Measurements from ENCODE around the gene SMIM5. TPM values are rescaled to one million over a fixed set of nuclear protein-coding genes. Genes with fewer than 3 reads are reported as not detected.

Gene SMIM5
- polyA plus RNA-seq, 1 donor (not counting 4 experiments of a cell fraction or from before 2014, with no cell fraction given): 0.24 TPM

GRCh38 chr17:75638893-75639292 is 5.7 kb downstream of the SMIM5 start:
- no peaks in the 10 kb centered on the region for H3K79me2 ChIP-seq (ENCODE audit: control insufficient read depth, insufficient read depth, low read length)
- H3K27me3 ChIP-seq (ENCODE audit: control insufficient read depth, extremely low read depth, insufficient read depth, low read length): no peaks in the 10 kb centered on the region
- H3K9ac ChIP-seq (ENCODE audit: control insufficient read depth, extremely low read depth, insufficient read depth, low read length): no peak overlapping the region
- no peak overlapping the region for H3K4me3 ChIP-seq (ENCODE audit: control insufficient read depth in 2 of 3, extremely low read depth in 1 of 3, insufficient read depth in 2 of 3, low read depth in 1 of 3, low read length in 3 of 3)
- peaks cover 29% of the 10 kb centered on the region for H3K4me1 ChIP-seq (ENCODE audit: control insufficient read depth, extremely low read depth, insufficient read depth, low read length)
- FAIRE-seq: no peak
- H4K20me1 ChIP-seq (ENCODE audit: control insufficient read depth, extremely low read depth, insufficient read depth, low read length): no peaks in the 10 kb centered on the region
- no peak overlapping the region for H2AFZ ChIP-seq (ENCODE audit: control insufficient read depth, low read length)
- no peak for TF ChIP-seq EZH2 (IDR thresholded peaks at IDR 0.05; ENCODE audit: low read length)
- TF ChIP-seq, protein P1, sequence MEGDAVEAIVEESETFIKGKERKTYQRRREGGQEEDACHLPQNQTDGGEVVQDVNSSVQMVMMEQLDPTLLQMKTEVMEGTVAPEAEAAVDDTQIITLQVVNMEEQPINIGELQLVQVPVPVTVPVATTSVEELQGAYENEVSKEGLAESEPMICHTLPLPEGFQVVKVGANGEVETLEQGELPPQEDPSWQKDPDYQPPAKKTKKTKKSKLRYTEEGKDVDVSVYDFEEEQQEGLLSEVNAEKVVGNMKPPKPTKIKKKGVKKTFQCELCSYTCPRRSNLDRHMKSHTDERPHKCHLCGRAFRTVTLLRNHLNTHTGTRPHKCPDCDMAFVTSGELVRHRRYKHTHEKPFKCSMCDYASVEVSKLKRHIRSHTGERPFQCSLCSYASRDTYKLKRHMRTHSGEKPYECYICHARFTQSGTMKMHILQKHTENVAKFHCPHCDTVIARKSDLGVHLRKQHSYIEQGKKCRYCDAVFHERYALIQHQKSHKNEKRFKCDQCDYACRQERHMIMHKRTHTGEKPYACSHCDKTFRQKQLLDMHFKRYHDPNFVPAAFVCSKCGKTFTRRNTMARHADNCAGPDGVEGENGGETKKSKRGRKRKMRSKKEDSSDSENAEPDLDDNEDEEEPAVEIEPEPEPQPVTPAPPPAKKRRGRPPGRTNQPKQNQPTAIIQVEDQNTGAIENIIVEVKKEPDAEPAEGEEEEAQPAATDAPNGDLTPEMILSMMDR (optimal IDR thresholded peaks at IDR 0.05 in 1 of 3, IDR thresholded peaks at IDR 0.05 in 1 of 3, conservative IDR thresholded peaks at IDR 0.05 in 1 of 3; ENCODE audit: extremely low read depth in 1 of 3, insufficient read depth in 2 of 3, low read length in 3 of 3): no peak
- H3K9me1 ChIP-seq (ENCODE audit: control insufficient read depth, extremely low read depth, insufficient read depth, low read length): no peaks in the 10 kb centered on the region
- no peaks in the 10 kb centered on the region for H3K9me3 ChIP-seq (ENCODE audit: control insufficient read depth, low read depth, low read length)
- H3K36me3 ChIP-seq (ENCODE audit: control insufficient read depth in 2 of 2, extremely low read depth in 1 of 2, insufficient read depth in 2 of 2, low read length in 2 of 2): peaks cover 0 to 18% of the 10 kb centered on the region in 2 experiments
- no peak overlapping the region for H3K27ac ChIP-seq (ENCODE audit: control insufficient read depth, insufficient read depth, low read length)
- no peak for DNase-seq (ENCODE audit: low read depth, low spot score)
- no peak overlapping the region for H3K4me2 ChIP-seq (ENCODE audit: control insufficient read depth, extremely low read depth, insufficient read depth, low read depth, low read length)
- dilution Hi-C loops (cut with MboI; ENCODE audit: extremely low pct_ligation_motif_present, low sequenced_read_pairs): no loop called here

DNA sequence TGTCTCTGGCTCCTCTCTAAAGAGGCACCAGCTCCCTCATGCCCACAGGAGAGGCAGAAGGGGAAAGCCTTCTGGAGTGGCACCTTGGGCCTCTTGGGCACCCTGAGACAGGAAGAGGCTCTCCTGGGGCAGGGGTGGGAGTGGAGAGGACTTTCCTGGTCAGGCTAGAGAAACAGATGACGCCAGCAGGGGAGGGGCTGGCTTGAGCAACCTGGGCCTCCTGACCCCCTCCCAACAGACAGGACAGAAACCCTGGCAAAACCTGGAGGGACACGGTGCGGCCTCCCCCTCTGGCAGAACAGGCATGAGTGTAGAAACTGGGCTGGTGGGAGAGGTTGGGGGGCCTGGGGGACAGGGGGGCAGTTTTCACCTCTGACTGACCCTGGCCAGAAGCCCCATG is 6.1 kb downstream of the SMIM5 start:
- Histone ChIP-seq H3K27me3 (ENCODE audit: control insufficient read depth, extremely low read depth, insufficient read depth, low read length) (no peaks in the 10 kb centered on the region), H3K79me2 (ENCODE audit: control insufficient read depth, insufficient read depth, low read length) (no peaks in the 10 kb centered on the region), H3K36me3 (ENCODE audit: control insufficient read depth in 2 of 2, extremely low read depth in 1 of 2, insufficient read depth in 2 of 2, low read length in 2 of 2) (peaks cover 0 to 18% of the 10 kb centered on the region in 2 experiments), H3K9me1 (ENCODE audit: control insufficient read depth, extremely low read depth, insufficient read depth, low read length) (no peaks in the 10 kb centered on the region), H3K27ac (ENCODE audit: control insufficient read depth, insufficient read depth, low read length) (no peak overlapping the region), H2AFZ (ENCODE audit: control insufficient read depth, low read length) (no peak overlapping the region), H3K9ac (ENCODE audit: control insufficient read depth, extremely low read depth, insufficient read depth, low read length) (no peak overlapping the region), H3K4me1 (ENCODE audit: control insufficient read depth, extremely low read depth, insufficient read depth, low read length) (peaks cover 26% of the 10 kb centered on the region), H3K4me2 (ENCODE audit: control insufficient read depth, extremely low read depth, insufficient read depth, low read depth, low read length) (no peak overlapping the region), H4K20me1 (ENCODE audit: control insufficient read depth, extremely low read depth, insufficient read depth, low read length) (no peaks in the 10 kb centered on the region), H3K4me3 (ENCODE audit: control insufficient read depth in 2 of 3, extremely low read depth in 1 of 3, insufficient read depth in 2 of 3, low read depth in 1 of 3, low read length in 3 of 3) (no peak overlapping the region), H3K9me3 (ENCODE audit: control insufficient read depth, low read depth, low read length) (no peaks in the 10 kb centered on the region)
- dilution Hi-C loops (cut with MboI; ENCODE audit: extremely low pct_ligation_motif_present, low sequenced_read_pairs): no loop called here
- TF ChIP-seq, protein P1 (optimal IDR thresholded peaks at IDR 0.05 in 1 of 3, IDR thresholded peaks at IDR 0.05 in 1 of 3, conservative IDR thresholded peaks at IDR 0.05 in 1 of 3; ENCODE audit: extremely low read depth in 1 of 3, insufficient read depth in 2 of 3, low read length in 3 of 3): no peak
- TF ChIP-seq EZH2 (IDR thresholded peaks at IDR 0.05; ENCODE audit: low read length): no peak
- FAIRE-seq: no peak
- no peak for DNase-seq (ENCODE audit: low read depth, low spot score)

Data from keratinocyte (primary cell).